ENCODE measurements around the gene KRTAP5-9. TPM values are rescaled to one million over a fixed set of nuclear protein-coding genes. Genes with fewer than 3 reads are reported as not detected.
A peak's percentile ranks its signal among the peaks of the same experiment; 100 is the strongest.
"Not testable (repeated sequence)": the region's sequence is repeated elsewhere in the genome, so short reads cannot be mapped to it uniquely, and the experiment has no call there.

The KRTAP5-9 gene
- total RNA-seq, 1 experiment from 2014 or later, result not detected

GRCh38 chr11:71565263-71565662, 17.0 kb downstream of the KRTAP5-9 start, which contains the start of gene KRTAP5-10:
TSS of gene KRTAP5-10 (plus strand) at chr11:71565563. CDS start at chr11:71565588, 25 bp downstream.
- Histone ChIP-seq H3K4me3 (ENCODE audit: insufficient read depth, low read depth, low read length) (no peak within 1 kb of the TSS), H3K27me3 (ENCODE audit: control insufficient read depth, insufficient read depth, low read length) (0 out of 2 replicates have a peak, but pooled peaks cover 1% of the 10 kb centered on the region), H3K36me3 (replicated peaks; ENCODE audit: control insufficient read depth, insufficient read depth, low read length) (no peaks in the 10 kb centered on the region)
- no peak for DNase-seq

DNA sequence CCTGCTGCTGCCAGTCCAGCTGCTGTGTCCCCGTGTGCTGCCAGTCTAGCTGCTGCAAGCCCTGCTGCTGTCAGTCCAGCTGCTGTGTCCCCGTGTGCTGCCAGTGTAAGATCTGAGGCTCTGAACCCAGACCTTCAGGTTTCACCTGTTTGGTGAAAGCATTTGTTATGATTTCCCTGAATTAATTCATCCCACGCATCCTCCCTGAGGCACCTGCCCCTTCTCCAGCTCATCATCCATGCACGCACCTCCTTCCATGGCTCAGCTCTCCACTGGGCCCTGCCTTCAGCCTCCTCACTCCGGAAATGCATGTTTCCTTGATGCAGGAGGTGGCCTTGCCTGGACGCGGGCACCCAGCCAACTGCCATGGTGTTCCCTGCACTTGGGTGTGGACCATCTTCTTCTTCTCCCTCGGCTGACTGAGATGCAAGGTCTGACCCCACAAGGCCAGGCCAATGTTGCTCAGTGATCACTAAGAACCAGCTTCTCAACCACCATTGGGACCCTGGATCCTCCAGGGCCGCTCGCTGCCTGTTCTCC, 17.9 kb downstream of the KRTAP5-9 start:
- DNase-seq, result peak; percentile 20
- H3K4me3 ChIP-seq (ENCODE audit: insufficient read depth, low read depth, low read length), result no peak overlapping the region
- H3K36me3 ChIP-seq (replicated peaks; ENCODE audit: control insufficient read depth, insufficient read depth, low read length), result no peaks in the 10 kb centered on the region
- 0 out of 2 replicates have a peak, but pooled peaks cover 1% of the 10 kb centered on the region for H3K27me3 ChIP-seq (ENCODE audit: control insufficient read depth, insufficient read depth, low read length)

DNA sequence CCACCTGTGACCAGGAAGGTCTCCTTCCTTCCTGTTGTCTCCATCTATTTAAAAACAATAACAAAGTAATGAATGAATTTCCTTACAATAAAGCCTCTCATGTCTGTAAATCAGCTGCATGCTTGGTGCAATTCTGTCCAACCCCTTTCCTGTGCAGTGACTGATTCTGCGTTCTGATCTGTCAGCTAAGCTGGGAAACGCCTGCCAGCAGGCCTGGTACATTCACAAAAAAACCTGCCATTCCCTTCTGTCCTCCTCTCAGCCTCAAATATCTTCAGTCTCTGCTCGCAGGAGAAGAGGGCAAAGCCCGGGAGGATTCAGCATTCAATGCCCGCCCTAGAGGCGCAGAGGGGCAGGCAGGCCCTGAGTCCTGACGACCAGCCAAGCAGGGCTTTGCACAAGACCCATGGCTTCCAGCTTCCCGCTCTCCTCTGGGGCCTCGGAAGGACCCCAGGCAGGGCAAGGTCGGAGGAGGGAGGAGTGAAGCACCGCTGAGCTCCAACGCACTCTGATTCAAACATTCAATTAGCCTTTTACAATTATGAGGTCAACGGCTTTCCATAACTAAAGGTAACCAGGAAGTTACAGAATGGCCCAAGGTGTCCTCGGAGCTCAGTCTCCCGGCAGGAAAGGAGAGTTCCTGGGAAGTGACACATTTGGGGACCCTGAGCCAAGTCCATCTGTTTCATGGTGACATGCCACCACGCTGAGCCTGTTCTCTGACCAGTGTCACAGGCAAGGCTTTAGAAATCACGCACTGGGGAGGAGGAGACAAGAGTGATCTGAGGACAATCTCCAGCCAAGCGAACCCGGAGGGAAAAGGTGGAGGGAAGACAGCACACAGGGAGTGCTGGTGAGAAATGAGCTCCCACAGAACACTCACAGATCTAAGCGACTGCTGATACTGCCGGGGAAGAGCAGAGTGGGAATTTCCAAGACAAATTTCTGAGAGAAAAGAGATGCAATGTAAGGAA, 18.7 kb downstream of the KRTAP5-9 start:
- H3K36me3 ChIP-seq (replicated peaks; ENCODE audit: control insufficient read depth, insufficient read depth, low read length); H3K27me3 ChIP-seq (ENCODE audit: control insufficient read depth, insufficient read depth, low read length); H3K4me3 ChIP-seq (ENCODE audit: insufficient read depth, low read depth, low read length): not testable (repeated sequence)
- peak; percentile 24 for DNase-seq

GRCh38 chr11:71567633-71568032, 19.4 kb downstream of the KRTAP5-9 start:
- H3K36me3 ChIP-seq (replicated peaks; ENCODE audit: control insufficient read depth, insufficient read depth, low read length); H3K27me3 ChIP-seq (ENCODE audit: control insufficient read depth, insufficient read depth, low read length); H3K4me3 ChIP-seq (ENCODE audit: insufficient read depth, low read depth, low read length); DNase-seq: not testable (repeated sequence)

- peak; percentile 42 for DNase-seq
- H3K36me3 ChIP-seq (replicated peaks; ENCODE audit: control insufficient read depth, insufficient read depth, low read length), result no peaks in the 10 kb centered on the region
- 0 out of 2 replicates have a peak, but pooled peaks cover 1% of the 10 kb centered on the region for H3K27me3 ChIP-seq (ENCODE audit: control insufficient read depth, insufficient read depth, low read length)
- H3K4me3 ChIP-seq (ENCODE audit: insufficient read depth, low read depth, low read length), result no peak overlapping the region
Measured at GRCh38 chr11:71568704-71569349, 20.6 kb downstream of the KRTAP5-9 start.

- DNase-seq; H3K4me3 ChIP-seq (ENCODE audit: insufficient read depth, low read depth, low read length); H3K27me3 ChIP-seq (ENCODE audit: control insufficient read depth, insufficient read depth, low read length); H3K36me3 ChIP-seq (replicated peaks; ENCODE audit: control insufficient read depth, insufficient read depth, low read length): not testable (repeated sequence)
Measured at GRCh38 chr11:71571101-71571850, 23.1 kb downstream of the KRTAP5-9 start.

GRCh38 chr11:71572811-71573210, 24.6 kb downstream of the KRTAP5-9 start:
- Histone ChIP-seq H3K36me3 (replicated peaks; ENCODE audit: control insufficient read depth, insufficient read depth, low read length) (no peaks in the 10 kb centered on the region), H3K4me3 (ENCODE audit: insufficient read depth, low read depth, low read length) (no peak overlapping the region), H3K27me3 (ENCODE audit: control insufficient read depth, insufficient read depth, low read length) (peaks cover 1% of the 10 kb centered on the region; the same call in 1 of the 2 replicates)
- DNase-seq, result no peak

DNA sequence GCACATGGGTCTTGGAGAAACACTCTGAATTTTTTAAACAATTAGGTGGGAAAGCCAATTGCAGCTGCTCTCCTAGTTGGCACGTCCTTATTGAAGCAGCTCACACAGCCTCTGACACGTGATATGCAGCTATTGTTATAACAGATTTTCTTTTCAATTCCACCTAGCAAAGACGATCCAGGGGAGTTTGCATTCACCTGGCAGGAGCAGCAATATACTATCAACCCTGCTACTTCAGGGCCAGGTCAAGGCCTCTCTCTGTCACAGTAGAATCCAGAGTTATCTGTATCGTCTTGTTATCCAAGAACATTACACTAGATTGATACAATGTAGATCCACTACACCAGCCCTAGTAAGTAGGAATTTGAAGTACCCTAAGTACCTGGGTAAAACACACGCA, 26.2 kb downstream of the KRTAP5-9 start:
- H3K36me3 ChIP-seq (replicated peaks; ENCODE audit: control insufficient read depth, insufficient read depth, low read length), result no peaks in the 10 kb centered on the region
- no peaks in the 10 kb centered on the region; the same call in 1 of the 2 replicates for H3K27me3 ChIP-seq (ENCODE audit: control insufficient read depth, insufficient read depth, low read length)
- DNase-seq, result no peak
- H3K4me3 ChIP-seq (ENCODE audit: insufficient read depth, low read depth, low read length), result no peak overlapping the region

DNA sequence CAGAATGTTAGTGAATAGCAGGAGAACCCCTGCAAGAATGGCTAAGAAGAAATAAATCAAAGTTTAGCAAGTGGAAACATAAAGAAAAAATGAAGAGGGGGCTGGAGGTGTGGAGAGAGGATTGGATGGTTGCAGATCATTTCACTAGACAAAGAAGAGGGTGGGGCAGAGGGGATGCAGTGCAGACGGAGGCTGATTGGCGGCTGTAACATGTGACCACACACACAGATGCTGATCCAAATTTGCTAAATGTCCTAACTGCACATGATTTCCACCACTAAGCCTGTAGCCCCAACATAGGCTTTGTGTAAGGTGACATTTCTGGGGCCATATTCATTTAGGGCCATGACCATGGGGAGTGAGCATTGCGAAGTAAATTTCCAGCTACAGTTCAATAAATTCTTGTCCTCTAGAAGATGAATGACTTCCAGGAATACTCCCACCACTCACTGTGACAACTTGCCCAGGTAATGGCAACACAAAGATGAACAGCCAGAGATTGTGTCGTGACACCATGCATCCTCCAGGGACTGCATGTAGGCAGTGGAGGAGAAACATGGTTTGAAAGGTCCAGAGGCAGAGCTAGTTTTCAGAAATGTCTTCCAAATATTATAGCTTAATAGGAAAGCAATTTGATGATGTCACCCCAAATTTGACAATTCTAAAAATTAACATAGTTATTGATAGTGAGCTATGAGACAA, 27.7 kb downstream of the KRTAP5-9 start:
- no peaks in the 10 kb centered on the region; the same call in 1 of the 2 replicates for H3K27me3 ChIP-seq (ENCODE audit: control insufficient read depth, insufficient read depth, low read length)
- no peak for DNase-seq

DNA sequence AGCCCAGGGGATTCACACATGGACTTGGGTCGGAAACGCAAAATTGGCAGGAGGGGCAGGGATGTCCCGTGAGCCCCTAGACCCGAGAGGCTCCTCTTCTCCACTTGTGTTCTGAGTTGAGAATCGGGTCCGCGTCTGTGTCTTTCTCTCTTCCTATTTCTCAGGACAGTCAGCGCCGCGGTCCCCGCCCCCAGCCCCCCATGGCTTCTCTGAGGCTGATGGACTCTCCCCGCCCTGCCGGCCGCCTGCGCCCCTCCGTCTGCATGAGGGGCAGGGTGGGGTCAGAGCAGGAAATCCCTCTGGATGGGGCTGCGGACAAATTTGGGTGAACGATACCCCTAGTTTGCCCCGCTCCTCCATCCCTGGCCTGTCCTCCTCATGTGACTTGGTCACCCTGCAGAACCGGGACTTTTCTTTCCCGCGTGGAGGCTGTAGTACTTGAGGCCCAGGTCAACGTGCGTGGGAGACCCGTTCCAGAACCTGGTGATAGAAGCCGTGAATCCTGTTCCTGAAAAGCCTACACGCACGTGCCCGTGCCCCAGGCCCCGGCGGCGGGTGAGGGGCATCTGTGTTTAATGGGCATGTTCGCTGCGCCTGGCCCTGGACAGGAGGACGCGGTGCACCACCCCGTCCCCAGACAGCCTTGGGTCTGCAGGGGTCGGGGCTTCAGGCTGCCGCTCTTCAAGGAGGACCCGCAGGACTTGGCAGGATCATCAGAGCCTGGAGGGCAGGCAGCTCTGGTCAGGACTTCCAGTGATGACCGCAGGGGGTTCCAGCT, 28.7 kb downstream of the KRTAP5-9 start:
- not testable (repeated sequence) for H3K36me3 ChIP-seq (replicated peaks; ENCODE audit: control insufficient read depth, insufficient read depth, low read length); H3K27me3 ChIP-seq (ENCODE audit: control insufficient read depth, insufficient read depth, low read length); H3K4me3 ChIP-seq (ENCODE audit: insufficient read depth, low read depth, low read length); DNase-seq

More for the DNA sequence above, 27.7 kb downstream of the KRTAP5-9 start:
- Histone ChIP-seq H3K36me3 (replicated peaks; ENCODE audit: control insufficient read depth, insufficient read depth, low read length) (no peaks in the 10 kb centered on the region), H3K4me3 (ENCODE audit: insufficient read depth, low read depth, low read length) (no peak overlapping the region)

- Histone ChIP-seq H3K36me3 (replicated peaks; ENCODE audit: control insufficient read depth, insufficient read depth, low read length) (no peaks in the 10 kb centered on the region), H3K27me3 (ENCODE audit: control insufficient read depth, insufficient read depth, low read length) (no peaks in the 10 kb centered on the region; the same call in none of the 2 replicates), H3K4me3 (ENCODE audit: insufficient read depth, low read depth, low read length) (no peak overlapping the region)
- no peak for DNase-seq
Measured at GRCh38 chr11:71577469-71578004, 29.3 kb downstream of the KRTAP5-9 start.

DNA sequence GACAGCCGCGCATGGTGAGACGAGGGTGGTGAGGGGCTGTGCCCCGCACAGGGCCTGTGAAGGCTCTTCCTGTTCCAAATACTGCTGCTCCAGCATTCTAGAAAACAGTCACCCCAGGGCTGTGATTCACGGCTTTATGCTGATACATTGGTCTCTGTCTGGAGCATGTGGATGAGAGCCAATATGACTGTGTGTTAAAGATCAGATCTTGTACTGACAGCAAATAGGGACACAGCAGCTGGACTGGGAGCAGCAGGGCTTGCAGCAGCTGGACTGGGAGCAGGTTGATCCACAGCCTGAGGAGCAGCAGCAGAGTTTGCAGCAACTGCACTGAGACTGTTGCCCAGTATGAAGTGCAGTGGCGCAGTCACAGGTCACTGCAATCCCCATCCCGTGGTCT, 31.3 kb downstream of the KRTAP5-9 start:
- not testable (repeated sequence) for H3K36me3 ChIP-seq (replicated peaks; ENCODE audit: control insufficient read depth, insufficient read depth, low read length); DNase-seq; H3K27me3 ChIP-seq (ENCODE audit: control insufficient read depth, insufficient read depth, low read length)

More for the DNA sequence above, 31.3 kb downstream of the KRTAP5-9 start:
- H3K4me3 ChIP-seq (ENCODE audit: insufficient read depth, low read depth, low read length), result not testable (repeated sequence)

Data from H7 (cell line).